Neutrophil (primary cell): ENCODE measurements around the gene ENTPD5.

Source experiments
- H3K27ac ChIP-seq: fragments of 200-600 bp; sonication (generic); 2 replicates; pipeline ENCODE4 v1.5.1; 2016; ENCODE audit warnings: mild to moderate bottlenecking, moderate library complexity
- H3K27me3 ChIP-seq: fragments of 200-600 bp; sonication (generic); 2 replicates; pipeline ENCODE4 v1.6.0; 2016; ENCODE audit warnings: mild to moderate bottlenecking
- H3K36me3 ChIP-seq: fragments of 200-600 bp; sonication (generic); 2 replicates; pipeline ENCODE4 v1.5.1; 2017
- H3K4me1 ChIP-seq, 2 experiments: fragments of 200-600 bp in 1 of 2; sonication (generic) in 1 of 2; 1 replicate in 1 of 2; 2 replicates in 1 of 2; pipeline versions ENCODE4 v1.5.1 to v1.6.1; 2013 to 2016; ENCODE audit warnings: low read depth in 1 of 2, low read length in 1 of 2, mild to moderate bottlenecking in 1 of 2, moderate library complexity in 1 of 2; ENCODE audit not compliant: control insufficient read depth in 1 of 2, insufficient read depth in 1 of 2
- H3K4me3 ChIP-seq, 2 experiments: fragments of 200-600 bp in 1 of 2; sonication (generic) in 1 of 2; 1 replicate in 1 of 2; 2 replicates in 1 of 2; pipeline ENCODE4 v1.5.1; 2013 to 2016; ENCODE audit warnings: low read depth in 1 of 2, low read length in 1 of 2, mild to moderate bottlenecking in 1 of 2, moderate library complexity in 1 of 2
- H3K9me3 ChIP-seq: fragments of 200-600 bp; sonication (generic); 2 replicates; pipeline ENCODE4 v1.5.1; 2016
- CTCF ChIP-seq: fragments of 200-600 bp; sonication (generic); IDR thresholded peaks from 2 replicates; pipeline ENCODE4 v1.5.1; 2016; ENCODE audit warnings: antibody characterized with exemption

ENTPD5 gene

GRCh38 chr14:74018586-74019407 lies at the start of gene ENTPD5, which contains the start of gene BBOF1:
ENTPD5 (minus strand) TSS chr14:74019288; CDS start chr14:73988102, 31,186 bp downstream.
BBOF1 (plus strand) TSS chr14:74019349; CDS start chr14:74019479, 130 bp downstream.
- Histone ChIP-seq H3K9me3 (no peaks in the 10 kb centered on the region), H3K27me3 (no peaks in the 10 kb centered on the region), H3K4me3 (peak within 1 kb of the TSS; percentile 83 to 89), H3K36me3 (no peaks in the 10 kb centered on the region), H3K27ac (peak within 1 kb of the TSS; percentile 75), H3K4me1 (peaks cover 16% of the 10 kb centered on the region in 2 experiments)
- TF ChIP-seq CTCF: peak; percentile 20

GRCh38 chr14:74065746-74066575 lies 46.9 kb upstream of the ENTPD5 start:
- Histone ChIP-seq H3K4me3 (no peak overlapping the region), H3K36me3 (peaks cover 55% of the 10 kb centered on the region), H3K9me3 (no peaks in the 10 kb centered on the region), H3K4me1 (no peaks in the 10 kb centered on the region), H3K27ac (no peak overlapping the region), H3K27me3 (no peaks in the 10 kb centered on the region)
- TF ChIP-seq CTCF: no peak

- H3K4me3 ChIP-seq: no peak overlapping the region
- H3K27me3 ChIP-seq: no peaks in the 10 kb centered on the region
- H3K36me3 ChIP-seq: peaks cover 64% of the 10 kb centered on the region
- no peaks in the 10 kb centered on the region for H3K4me1 ChIP-seq
- H3K9me3 ChIP-seq: no peaks in the 10 kb centered on the region
- TF ChIP-seq CTCF: no peak
- H3K27ac ChIP-seq: no peak overlapping the region
Observed at GRCh38 chr14:74064883-74065282, 45.8 kb upstream of the ENTPD5 start.

GRCh38 chr14:74064426-74064825 lies 45.3 kb upstream of the ENTPD5 start:
- H3K4me3 ChIP-seq: no peak overlapping the region
- TF ChIP-seq CTCF: no peak
- no peaks in the 10 kb centered on the region for H3K27me3 ChIP-seq
- H3K4me1 ChIP-seq: no peaks in the 10 kb centered on the region
- no peak overlapping the region for H3K27ac ChIP-seq
- peaks cover 65% of the 10 kb centered on the region for H3K36me3 ChIP-seq
- H3K9me3 ChIP-seq: no peaks in the 10 kb centered on the region

- H3K27ac ChIP-seq: no peak overlapping the region
- peaks cover 64% of the 10 kb centered on the region for H3K36me3 ChIP-seq
- no peak for TF ChIP-seq CTCF
Observed at GRCh38 chr14:74062809-74063150, 43.7 kb upstream of the ENTPD5 start.

More at GRCh38 chr14:74062809-74063150, 43.7 kb upstream of the ENTPD5 start:
- no peak overlapping the region for H3K4me3 ChIP-seq
- H3K27me3 ChIP-seq: no peaks in the 10 kb centered on the region
- no peaks in the 10 kb centered on the region for H3K4me1 ChIP-seq
- no peaks in the 10 kb centered on the region for H3K9me3 ChIP-seq
